Vagina (tissue), 2 donors: ENCODE measurements around the gene MBOAT2. TPM values are rescaled to one million over a fixed set of nuclear protein-coding genes. Genes with fewer than 3 reads are reported as not detected.

Source experiments
- DNase-seq, 2 donors: peaks; one replicate each; pipeline ENCODE4 v3.0.0-alpha.2; 2017; ENCODE audit errors: extremely low spot score in 2 of 2
- H3K27ac ChIP-seq: fragments of 200-600 bp; sonication (generic); one replicate; pipeline ENCODE4 v1.5.1; 2019
- H3K27me3 ChIP-seq: fragments of 200-600 bp; sonication (generic); one replicate; pipeline ENCODE4 v1.5.1; 2019
- H3K36me3 ChIP-seq, 2 donors: fragments of 200-600 bp; sonication (generic); one replicate each; pipeline ENCODE4 v1.5.1; 2017 to 2019
- H3K4me1 ChIP-seq: fragments of 200-600 bp; sonication (generic); one replicate; pipeline ENCODE4 v1.5.1; 2019
- H3K4me3 ChIP-seq, 2 donors: fragments of 200-600 bp; sonication (generic); 1 replicate in 1 of 2; 2 replicates in 1 of 2; pipeline ENCODE4 v1.5.1; 2016 to 2019
- H3K9me3 ChIP-seq: fragments of 200-600 bp; sonication (generic); one replicate; pipeline ENCODE4 v1.5.1; 2019
- POLR2A ChIP-seq, 2 donors: fragments of 450-650 bp; IDR thresholded peaks; one replicate each; pipeline ENCODE4 v1.6.1; 2017; ENCODE audit warnings: antibody characterized with exemption in 2 of 2, mild to moderate bottlenecking in 2 of 2, moderate library complexity in 2 of 2
- POLR2AphosphoS5 ChIP-seq, 2 donors: sonication (generic); formaldehyde crosslinking; IDR thresholded peaks; one replicate each; pipeline ENCODE4 v1.9.0; 2017; ENCODE audit warnings: antibody characterized with exemption in 2 of 2, mild to moderate bottlenecking in 2 of 2, low read depth in 1 of 2; ENCODE audit not compliant: insufficient read depth in 1 of 2
- intact Hi-C: fragments of 100-400 bp; cut with DNase I; formaldehyde crosslinking; loops from one replicate; pipeline ENCODE4 v1.15.1; 2023
- total RNA-seq: library from RNA; depleted of rRNA; stranded (reverse); fragments of >200 nt; gene quantifications from one replicate; pipeline ENCODE4 v1.2.3, GENCODE V29; 2016
- TF ChIP-seq, protein P1 (sequence below), 3 experiments: fragments of 450-650 bp in 2 of 3; fragments of 200-600 bp in 1 of 3; sonication (generic) in 1 of 3; IDR thresholded peaks; one replicate each; pipeline ENCODE4 v1.5.1; 2017 to 2019; ENCODE audit warnings: antibody characterized with exemption in 3 of 3, mild to moderate bottlenecking in 2 of 3, moderate library complexity in 2 of 3

Gene MBOAT2
- total RNA-seq, 1 donor from 2014 or later: 32.9 TPM

DNA sequence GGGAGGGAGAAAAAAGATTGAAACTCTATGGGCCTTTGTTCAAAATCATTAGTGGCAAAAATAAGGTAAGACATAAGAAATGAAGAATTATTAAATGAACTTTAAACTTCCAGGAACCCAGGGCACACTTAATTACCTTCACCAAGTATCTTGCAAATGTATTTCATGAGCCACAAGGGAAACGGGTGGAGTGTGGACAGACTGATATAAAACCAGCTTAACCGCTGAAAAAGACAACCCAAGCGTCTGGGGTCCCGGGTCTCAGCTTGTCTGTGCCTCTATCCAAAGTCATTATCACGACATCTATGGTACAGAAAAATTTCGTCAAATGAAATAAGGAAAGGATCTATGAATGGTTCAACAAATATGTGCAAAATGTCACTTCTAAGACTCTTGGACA lies 13.9 kb upstream of the MBOAT2 start:
- intact Hi-C loops: no loop called here
- H3K9me3 ChIP-seq: no peaks in the 10 kb centered on the region
- DNase-seq: no peak
- H3K27ac ChIP-seq: no peak overlapping the region
- H3K36me3 ChIP-seq: no peaks in the 10 kb centered on the region
- TF ChIP-seq, protein P1, sequence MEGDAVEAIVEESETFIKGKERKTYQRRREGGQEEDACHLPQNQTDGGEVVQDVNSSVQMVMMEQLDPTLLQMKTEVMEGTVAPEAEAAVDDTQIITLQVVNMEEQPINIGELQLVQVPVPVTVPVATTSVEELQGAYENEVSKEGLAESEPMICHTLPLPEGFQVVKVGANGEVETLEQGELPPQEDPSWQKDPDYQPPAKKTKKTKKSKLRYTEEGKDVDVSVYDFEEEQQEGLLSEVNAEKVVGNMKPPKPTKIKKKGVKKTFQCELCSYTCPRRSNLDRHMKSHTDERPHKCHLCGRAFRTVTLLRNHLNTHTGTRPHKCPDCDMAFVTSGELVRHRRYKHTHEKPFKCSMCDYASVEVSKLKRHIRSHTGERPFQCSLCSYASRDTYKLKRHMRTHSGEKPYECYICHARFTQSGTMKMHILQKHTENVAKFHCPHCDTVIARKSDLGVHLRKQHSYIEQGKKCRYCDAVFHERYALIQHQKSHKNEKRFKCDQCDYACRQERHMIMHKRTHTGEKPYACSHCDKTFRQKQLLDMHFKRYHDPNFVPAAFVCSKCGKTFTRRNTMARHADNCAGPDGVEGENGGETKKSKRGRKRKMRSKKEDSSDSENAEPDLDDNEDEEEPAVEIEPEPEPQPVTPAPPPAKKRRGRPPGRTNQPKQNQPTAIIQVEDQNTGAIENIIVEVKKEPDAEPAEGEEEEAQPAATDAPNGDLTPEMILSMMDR (IDR thresholded peaks at IDR 0.05): no peak
- TF ChIP-seq POLR2A (IDR thresholded peaks at IDR 0.05) (no peak), POLR2AphosphoS5 (IDR thresholded peaks at IDR 0.05; ENCODE audit: insufficient read depth in 1 of 2, low read depth in 1 of 2) (no peak)
- H3K4me1 ChIP-seq: no peaks in the 10 kb centered on the region
- H3K4me3 ChIP-seq: no peak overlapping the region
- H3K27me3 ChIP-seq: no peaks in the 10 kb centered on the region

- Histone ChIP-seq H3K4me3 (no peak overlapping the region), H3K27me3 (no peaks in the 10 kb centered on the region), H3K9me3 (no peaks in the 10 kb centered on the region), H3K4me1 (no peaks in the 10 kb centered on the region), H3K36me3 (no peaks in the 10 kb centered on the region), H3K27ac (no peak overlapping the region)
- TF ChIP-seq POLR2A (IDR thresholded peaks at IDR 0.05): no peak
- TF ChIP-seq, protein P1 (IDR thresholded peaks at IDR 0.05): no peak
- no peak for TF ChIP-seq POLR2AphosphoS5 (IDR thresholded peaks at IDR 0.05; ENCODE audit: insufficient read depth in 1 of 2, low read depth in 1 of 2)
- intact Hi-C loops: no loop called here
- no peak for DNase-seq
Measured at GRCh38 chr2:9015998-9016397, 12.5 kb upstream of the MBOAT2 start.

GRCh38 chr2:9013403-9013802 lies 9.9 kb upstream of the MBOAT2 start:
- Histone ChIP-seq H3K4me3 (no peak overlapping the region), H3K27ac (no peak overlapping the region), H3K36me3 (no peaks in the 10 kb centered on the region), H3K4me1 (no peaks in the 10 kb centered on the region), H3K27me3 (no peaks in the 10 kb centered on the region), H3K9me3 (no peaks in the 10 kb centered on the region)
- TF ChIP-seq POLR2AphosphoS5 (IDR thresholded peaks at IDR 0.05; ENCODE audit: insufficient read depth in 1 of 2, low read depth in 1 of 2) (no peak), POLR2A (IDR thresholded peaks at IDR 0.05) (no peak)
- TF ChIP-seq, protein P1 (IDR thresholded peaks at IDR 0.05): no peak
- no peak for DNase-seq
- intact Hi-C loops: no loop called here

DNA sequence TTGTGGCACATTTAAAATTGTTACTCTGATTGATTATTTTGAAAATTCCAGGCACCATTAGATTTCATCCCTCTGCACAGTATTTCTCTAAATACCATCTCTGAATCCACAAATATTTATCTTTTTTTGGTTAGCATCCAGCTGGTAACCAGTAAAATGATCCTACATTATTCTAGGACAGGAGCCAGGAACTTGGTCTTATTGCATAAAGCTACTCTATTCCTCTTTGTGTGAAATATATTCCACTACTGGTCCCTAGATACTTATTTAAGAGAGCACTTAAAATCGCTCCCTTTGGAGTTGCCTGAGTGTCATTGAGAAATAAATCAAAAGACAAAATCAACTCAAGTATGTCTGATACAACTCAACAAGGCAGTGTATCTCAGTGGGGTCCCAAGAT lies 7.4 kb upstream of the MBOAT2 start:
- Histone ChIP-seq H3K4me3 (no peak overlapping the region), H3K27ac (no peak overlapping the region), H3K27me3 (no peaks in the 10 kb centered on the region), H3K9me3 (no peaks in the 10 kb centered on the region), H3K4me1 (no peaks in the 10 kb centered on the region), H3K36me3 (no peaks in the 10 kb centered on the region)
- DNase-seq: no peak
- TF ChIP-seq, protein P1 (IDR thresholded peaks at IDR 0.05): no peak
- TF ChIP-seq POLR2A (IDR thresholded peaks at IDR 0.05) (no peak), POLR2AphosphoS5 (IDR thresholded peaks at IDR 0.05; ENCODE audit: insufficient read depth in 1 of 2, low read depth in 1 of 2) (no peak)
- intact Hi-C loops: no loop called here

GRCh38 chr2:9008951-9009664 lies 5.6 kb upstream of the MBOAT2 start:
- TF ChIP-seq POLR2A (IDR thresholded peaks at IDR 0.05) (no peak), POLR2AphosphoS5 (IDR thresholded peaks at IDR 0.05; ENCODE audit: insufficient read depth in 1 of 2, low read depth in 1 of 2) (no peak)
- TF ChIP-seq, protein P1 (IDR thresholded peaks at IDR 0.05): no peak
- peaks cover 7% of the 10 kb centered on the region for H3K4me1 ChIP-seq
- H3K27me3 ChIP-seq: no peaks in the 10 kb centered on the region
- DNase-seq: no peak
- intact Hi-C loops: no loop called here
- no peaks in the 10 kb centered on the region for H3K9me3 ChIP-seq
- H3K4me3 ChIP-seq: no peak overlapping the region
- no peak overlapping the region for H3K27ac ChIP-seq
- H3K36me3 ChIP-seq: no peaks in the 10 kb centered on the region
